PC-3 (cell line): ENCODE data around the gene CORIN.

Source experiments
- EZH2phosphoT487 ChIP-seq: fragments of 300-600 bp; sonication (generic); IDR thresholded peaks from 2 replicates; pipeline ENCODE4 v1.6.1; 2018; ENCODE audit warnings: mild to moderate bottlenecking, antibody characterized with exemption, low read length, borderline replicate concordance
- TF ChIP-seq, protein P1 (sequence below): fragments of 300-600 bp; sonication (generic); conservative IDR thresholded peaks from 2 replicates; pipeline ENCODE4 v1.5.1; 2017; ENCODE audit warnings: antibody characterized with exemption, low read depth, mild to moderate bottlenecking, low read length

DNA sequence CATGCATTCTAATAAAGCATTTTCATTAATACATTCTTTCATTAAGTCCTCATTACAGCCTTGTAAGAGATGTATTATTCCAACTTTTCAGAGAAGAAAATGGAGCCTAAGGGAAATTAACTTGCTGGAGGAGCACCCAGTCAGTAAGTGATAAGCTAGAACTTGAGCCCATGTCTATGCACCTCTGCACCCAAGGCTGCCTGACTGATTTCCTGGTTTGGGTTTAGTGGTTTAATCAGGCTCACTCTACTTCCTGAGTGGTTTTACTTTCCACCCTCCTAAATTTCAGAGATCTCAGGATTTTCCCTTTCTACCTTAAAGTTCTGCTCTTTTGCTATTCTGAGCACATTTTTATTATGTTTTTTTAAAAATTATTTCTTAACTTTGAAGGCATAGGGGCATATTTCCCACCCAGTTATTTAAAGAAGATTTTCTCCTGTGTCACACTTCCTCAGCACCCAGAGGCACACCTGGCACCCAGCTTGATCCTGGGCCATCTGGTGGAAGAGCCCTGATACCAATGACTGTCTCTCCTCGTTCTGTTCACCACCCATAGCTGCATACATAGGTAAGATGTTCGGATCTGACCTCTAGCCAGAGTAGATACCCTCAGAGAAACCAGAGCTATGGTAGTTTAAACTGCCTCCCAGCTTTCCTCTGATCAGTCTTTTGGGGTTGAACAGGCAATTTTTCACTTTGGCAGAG, 10.4 kb downstream of the CORIN start:
- TF ChIP-seq, protein P1, sequence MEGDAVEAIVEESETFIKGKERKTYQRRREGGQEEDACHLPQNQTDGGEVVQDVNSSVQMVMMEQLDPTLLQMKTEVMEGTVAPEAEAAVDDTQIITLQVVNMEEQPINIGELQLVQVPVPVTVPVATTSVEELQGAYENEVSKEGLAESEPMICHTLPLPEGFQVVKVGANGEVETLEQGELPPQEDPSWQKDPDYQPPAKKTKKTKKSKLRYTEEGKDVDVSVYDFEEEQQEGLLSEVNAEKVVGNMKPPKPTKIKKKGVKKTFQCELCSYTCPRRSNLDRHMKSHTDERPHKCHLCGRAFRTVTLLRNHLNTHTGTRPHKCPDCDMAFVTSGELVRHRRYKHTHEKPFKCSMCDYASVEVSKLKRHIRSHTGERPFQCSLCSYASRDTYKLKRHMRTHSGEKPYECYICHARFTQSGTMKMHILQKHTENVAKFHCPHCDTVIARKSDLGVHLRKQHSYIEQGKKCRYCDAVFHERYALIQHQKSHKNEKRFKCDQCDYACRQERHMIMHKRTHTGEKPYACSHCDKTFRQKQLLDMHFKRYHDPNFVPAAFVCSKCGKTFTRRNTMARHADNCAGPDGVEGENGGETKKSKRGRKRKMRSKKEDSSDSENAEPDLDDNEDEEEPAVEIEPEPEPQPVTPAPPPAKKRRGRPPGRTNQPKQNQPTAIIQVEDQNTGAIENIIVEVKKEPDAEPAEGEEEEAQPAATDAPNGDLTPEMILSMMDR: no peak
- no peak for TF ChIP-seq EZH2phosphoT487
